Activated gamma-delta T cell (primary cell): ENCODE measurements around the gene SLC1A2.

Experiments used
- DNase-seq: peaks from one replicate; lab custom pipeline; 2025; lab: John Stamatoyannopoulos, UW

The SLC1A2 gene

GRCh38 chr11:35376118-35376510 is 43.2 kb downstream of the SLC1A2 start:
- no peak for DNase-seq

- DNase-seq = no peak
Measured at GRCh38 chr11:35375332-35376117, 43.8 kb downstream of the SLC1A2 start.

GRCh38 chr11:35373284-35373933 is 45.9 kb downstream of the SLC1A2 start:
- no peak for DNase-seq

- no peak for DNase-seq
Measured at GRCh38 chr11:35372565-35373283, 46.6 kb downstream of the SLC1A2 start.

GRCh38 chr11:35367491-35367890 is 51.9 kb downstream of the SLC1A2 start:
- DNase-seq = no peak

GRCh38 chr11:35366798-35367197 is 52.6 kb downstream of the SLC1A2 start:
- DNase-seq = no peak

GRCh38 chr11:35365961-35366360 is 53.4 kb downstream of the SLC1A2 start:
- no peak for DNase-seq

GRCh38 chr11:35365395-35365794 is 54.0 kb downstream of the SLC1A2 start:
- no peak for DNase-seq

GRCh38 chr11:35363854-35364780 is 55.2 kb downstream of the SLC1A2 start:
- DNase-seq = no peak

GRCh38 chr11:35363246-35363801 is 56.0 kb downstream of the SLC1A2 start:
- DNase-seq = no peak

GRCh38 chr11:35362521-35362980 is 56.8 kb downstream of the SLC1A2 start:
- no peak for DNase-seq

GRCh38 chr11:35360055-35360530 is 59.3 kb downstream of the SLC1A2 start:
- DNase-seq = no peak

GRCh38 chr11:35359321-35360054 is 59.9 kb downstream of the SLC1A2 start:
- no peak for DNase-seq

- DNase-seq = no peak
Measured at GRCh38 chr11:35358391-35358790, 61.0 kb downstream of the SLC1A2 start.

GRCh38 chr11:35357923-35358322 is 61.4 kb downstream of the SLC1A2 start:
- no peak for DNase-seq

GRCh38 chr11:35355102-35355749 is 64.1 kb downstream of the SLC1A2 start:
- DNase-seq = no peak

- no peak for DNase-seq
Measured at GRCh38 chr11:35354644-35355043, 64.7 kb downstream of the SLC1A2 start.

GRCh38 chr11:35352077-35352888 is 67.1 kb downstream of the SLC1A2 start:
- no peak for DNase-seq

GRCh38 chr11:35349897-35350296 is 69.5 kb downstream of the SLC1A2 start:
- DNase-seq = no peak
